ENCODE data around the gene PLEKHA8. TPM values are rescaled to one million over a fixed set of nuclear protein-coding genes. Genes with fewer than 3 reads are reported as not detected.

The PLEKHA8 gene
- total and polyA plus RNA-seq, 10 of the 15 experiments (the other 5 are each of a cell fraction or from before 2014, with no cell fraction given): 1.1 to 13.2 (median 5.7) TPM

DNA sequence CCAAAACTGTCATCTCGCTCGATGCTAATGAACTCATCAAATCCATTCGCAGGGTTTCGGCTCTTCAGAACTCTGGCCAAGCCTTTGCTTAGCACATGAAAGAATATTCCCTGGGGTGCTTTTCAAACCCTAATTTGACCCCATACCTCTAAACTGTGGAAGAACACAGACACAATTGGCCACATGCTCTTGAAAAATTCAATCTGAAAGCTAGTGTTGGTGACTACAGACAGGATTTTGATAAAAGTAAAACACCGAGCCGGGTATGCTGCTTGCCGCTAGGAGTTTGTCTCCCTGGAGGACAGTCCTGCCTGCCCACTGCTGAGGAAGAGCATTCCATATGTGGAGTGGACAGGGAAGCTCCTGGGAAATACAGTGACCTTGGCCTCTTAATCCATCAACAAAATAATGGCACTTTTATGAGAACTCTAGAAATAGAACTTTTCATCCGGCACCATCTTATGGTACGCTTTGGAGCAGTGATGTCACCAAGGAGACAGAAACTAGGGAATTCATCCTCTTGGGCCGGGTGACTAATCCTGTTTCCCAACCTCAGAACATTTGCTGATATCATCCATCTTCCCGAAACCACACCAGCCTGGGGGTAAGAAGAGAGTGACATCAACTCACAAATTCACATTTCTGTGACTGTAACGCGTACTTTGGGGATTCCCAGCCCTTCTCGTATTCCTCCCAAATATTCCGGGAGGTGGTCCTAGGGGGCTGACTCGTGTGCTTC lies 140.8 kb downstream of the PLEKHA8 start (continued):
- TF ChIP-seq EED (IDR thresholded peaks at IDR 0.05; ENCODE audit: low read depth): no peak
- no peak for TF ChIP-seq MEF2B (IDR thresholded peaks at IDR 0.05; ENCODE audit: partially characterized antibody, poor library complexity, severe bottlenecking)
- TF ChIP-seq, protein P1, sequence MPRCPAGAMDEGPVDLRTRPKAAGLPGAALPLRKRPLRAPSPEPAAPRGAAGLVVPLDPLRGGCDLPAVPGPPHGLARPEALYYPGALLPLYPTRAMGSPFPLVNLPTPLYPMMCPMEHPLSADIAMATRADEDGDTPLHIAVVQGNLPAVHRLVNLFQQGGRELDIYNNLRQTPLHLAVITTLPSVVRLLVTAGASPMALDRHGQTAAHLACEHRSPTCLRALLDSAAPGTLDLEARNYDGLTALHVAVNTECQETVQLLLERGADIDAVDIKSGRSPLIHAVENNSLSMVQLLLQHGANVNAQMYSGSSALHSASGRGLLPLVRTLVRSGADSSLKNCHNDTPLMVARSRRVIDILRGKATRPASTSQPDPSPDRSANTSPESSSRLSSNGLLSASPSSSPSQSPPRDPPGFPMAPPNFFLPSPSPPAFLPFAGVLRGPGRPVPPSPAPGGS (IDR thresholded peaks at IDR 0.05; ENCODE audit: borderline replicate concordance, insufficient read depth, low read depth, low read length, poor library complexity, severe bottlenecking): no peak
- TF ChIP-seq CHD2 (IDR thresholded peaks at IDR 0.05; ENCODE audit: borderline replicate concordance, low read depth, low read length): no peak
- no peak for TF ChIP-seq PML (IDR thresholded peaks at IDR 0.05; ENCODE audit: low read length)
- TF ChIP-seq SUPT20H (IDR thresholded peaks at IDR 0.05; ENCODE audit: borderline replicate concordance, control insufficient read depth, low read depth, low read length): no peak

DNA sequence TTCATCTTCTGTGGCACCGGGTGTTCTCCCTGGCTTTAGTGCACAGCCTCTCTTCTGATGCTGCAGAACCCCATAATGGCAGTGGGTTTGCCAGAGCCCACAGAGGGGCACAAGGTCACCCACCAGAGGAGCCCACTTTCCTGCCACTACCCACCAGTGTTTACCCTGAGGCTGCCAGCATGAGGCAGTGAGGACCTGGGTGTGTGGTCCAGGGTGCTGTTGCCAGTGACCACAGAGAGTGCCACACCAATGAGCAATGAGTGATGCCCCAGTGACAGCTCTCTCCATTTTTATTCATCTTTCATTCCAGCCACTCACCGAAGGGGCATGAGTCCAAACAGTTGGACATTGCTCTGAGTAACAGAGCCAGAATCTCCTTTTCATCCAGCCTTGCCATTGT lies 141.4 kb downstream of the PLEKHA8 start:
- SMC1A ChIA-PET (ENCODE audit: uncharacterized antibody, unreplicated experiment): interaction anchor here (0.7 to 9.4 kb wide), 7 partner anchors 9 to 378 kb away, joined by 3 to 74 read pairs (median 5); no protein-coding TSS in a partner anchor
- H3K9me3 ChIP-seq (replicated peaks; ENCODE audit: control insufficient read depth, insufficient read depth, low read length): no peaks in the 10 kb centered on the region
- TF ChIP-seq, protein P2, sequence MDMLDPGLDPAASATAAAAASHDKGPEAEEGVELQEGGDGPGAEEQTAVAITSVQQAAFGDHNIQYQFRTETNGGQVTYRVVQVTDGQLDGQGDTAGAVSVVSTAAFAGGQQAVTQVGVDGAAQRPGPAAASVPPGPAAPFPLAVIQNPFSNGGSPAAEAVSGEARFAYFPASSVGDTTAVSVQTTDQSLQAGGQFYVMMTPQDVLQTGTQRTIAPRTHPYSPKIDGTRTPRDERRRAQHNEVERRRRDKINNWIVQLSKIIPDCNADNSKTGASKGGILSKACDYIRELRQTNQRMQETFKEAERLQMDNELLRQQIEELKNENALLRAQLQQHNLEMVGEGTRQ (IDR thresholded peaks at IDR 0.05; ENCODE audit: borderline replicate concordance, low read depth, low read length): no peak
- TF ChIP-seq, protein P3, sequence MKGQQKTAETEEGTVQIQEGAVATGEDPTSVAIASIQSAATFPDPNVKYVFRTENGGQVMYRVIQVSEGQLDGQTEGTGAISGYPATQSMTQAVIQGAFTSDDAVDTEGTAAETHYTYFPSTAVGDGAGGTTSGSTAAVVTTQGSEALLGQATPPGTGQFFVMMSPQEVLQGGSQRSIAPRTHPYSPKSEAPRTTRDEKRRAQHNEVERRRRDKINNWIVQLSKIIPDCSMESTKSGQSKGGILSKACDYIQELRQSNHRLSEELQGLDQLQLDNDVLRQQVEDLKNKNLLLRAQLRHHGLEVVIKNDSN (IDR thresholded peaks at IDR 0.05; ENCODE audit: borderline replicate concordance, extremely low read length, insufficient read depth, low read depth, low read length): no peak
- TF ChIP-seq IKZF1 (conservative IDR thresholded peaks at IDR 0.05): no peak
- no peak for TF ChIP-seq KLF5 (IDR thresholded peaks at IDR 0.05; ENCODE audit: partially characterized antibody)
- TF ChIP-seq STAT1 (conservative IDR thresholded peaks at IDR 0.05): no peak
- no peak for TF ChIP-seq RBBP5 (conservative IDR thresholded peaks at IDR 0.05)
- no peak for TF ChIP-seq RAD21 (IDR thresholded peaks at IDR 0.05; ENCODE audit: insufficient read depth, low read depth, low read length)
- TF ChIP-seq, protein P4, sequence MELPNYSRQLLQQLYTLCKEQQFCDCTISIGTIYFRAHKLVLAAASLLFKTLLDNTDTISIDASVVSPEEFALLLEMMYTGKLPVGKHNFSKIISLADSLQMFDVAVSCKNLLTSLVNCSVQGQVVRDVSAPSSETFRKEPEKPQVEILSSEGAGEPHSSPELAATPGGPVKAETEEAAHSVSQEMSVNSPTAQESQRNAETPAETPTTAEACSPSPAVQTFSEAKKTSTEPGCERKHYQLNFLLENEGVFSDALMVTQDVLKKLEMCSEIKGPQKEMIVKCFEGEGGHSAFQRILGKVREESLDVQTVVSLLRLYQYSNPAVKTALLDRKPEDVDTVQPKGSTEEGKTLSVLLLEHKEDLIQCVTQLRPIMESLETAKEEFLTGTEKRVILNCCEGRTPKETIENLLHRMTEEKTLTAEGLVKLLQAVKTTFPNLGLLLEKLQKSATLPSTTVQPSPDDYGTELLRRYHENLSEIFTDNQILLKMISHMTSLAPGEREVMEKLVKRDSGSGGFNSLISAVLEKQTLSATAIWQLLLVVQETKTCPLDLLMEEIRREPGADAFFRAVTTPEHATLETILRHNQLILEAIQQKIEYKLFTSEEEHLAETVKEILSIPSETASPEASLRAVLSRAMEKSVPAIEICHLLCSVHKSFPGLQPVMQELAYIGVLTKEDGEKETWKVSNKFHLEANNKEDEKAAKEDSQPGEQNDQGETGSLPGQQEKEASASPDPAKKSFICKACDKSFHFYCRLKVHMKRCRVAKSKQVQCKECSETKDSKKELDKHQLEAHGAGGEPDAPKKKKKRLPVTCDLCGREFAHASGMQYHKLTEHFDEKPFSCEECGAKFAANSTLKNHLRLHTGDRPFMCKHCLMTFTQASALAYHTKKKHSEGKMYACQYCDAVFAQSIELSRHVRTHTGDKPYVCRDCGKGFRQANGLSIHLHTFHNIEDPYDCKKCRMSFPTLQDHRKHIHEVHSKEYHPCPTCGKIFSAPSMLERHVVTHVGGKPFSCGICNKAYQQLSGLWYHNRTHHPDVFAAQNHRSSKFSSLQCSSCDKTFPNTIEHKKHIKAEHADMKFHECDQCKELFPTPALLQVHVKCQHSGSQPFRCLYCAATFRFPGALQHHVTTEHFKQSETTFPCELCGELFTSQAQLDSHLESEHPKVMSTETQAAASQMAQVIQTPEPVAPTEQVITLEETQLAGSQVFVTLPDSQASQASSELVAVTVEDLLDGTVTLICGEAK (IDR thresholded peaks at IDR 0.05; ENCODE audit: borderline replicate concordance): no peak
- no peaks in the 10 kb centered on the region for H4K20me1 ChIP-seq (ENCODE audit: control insufficient read depth, insufficient read depth)
- no peak overlapping the region for H3K4me2 ChIP-seq (ENCODE audit: control insufficient read depth, insufficient read depth)
- H3K4me1 ChIP-seq (ENCODE audit: control insufficient read depth, insufficient read depth, low read length): no peaks in the 10 kb centered on the region; the same call in 1 of the 2 replicates
- no peak for FAIRE-seq
- H2AFZ ChIP-seq (ENCODE audit: control insufficient read depth, low read depth, low read length): no peak overlapping the region
- RAD21 ChIA-PET (ENCODE audit: unreplicated experiment): interaction anchor here (0.9 to 4.4 kb wide), 4 partner anchors 9 to 106 kb away, joined by 3 to 42 read pairs (median 4); no protein-coding TSS in a partner anchor
- no peak for ATAC-seq
- in situ Hi-C loops (cut with MboI): no loop called here
- POLR2A ChIA-PET: no interaction called here
- H3K27ac ChIP-seq (ENCODE audit: control insufficient read depth, insufficient read depth): no peak overlapping the region
- no peak overlapping the region for H3K9ac ChIP-seq (ENCODE audit: control insufficient read depth, insufficient read depth, low read length)
- H3K4me3 ChIP-seq: no peak overlapping the region
- no TSS peak for BruUV-seq (replicated peaks)
- H3K79me2 ChIP-seq (ENCODE audit: control insufficient read depth, insufficient read depth, low read length): no peaks in the 10 kb centered on the region
- H3K36me3 ChIP-seq (ENCODE audit: control insufficient read depth in 2 of 2, insufficient read depth in 2 of 2, low read length in 1 of 2): no peaks in the 10 kb centered on the region
- H3K27me3 ChIP-seq (replicated peaks in 1 of 2; ENCODE audit: control insufficient read depth in 2 of 2, insufficient read depth in 2 of 2, low read length in 1 of 2): no peaks in the 10 kb centered on the region
- intact Hi-C loops (cut with micrococcal nuclease; ENCODE audit: unreplicated experiment): no loop called here
- no peak for DNase-seq (ENCODE audit: low read depth, low spot score)
- CTCF ChIA-PET: interaction anchor here (0.6 to 2.7 kb wide), 6 partner anchors 22 to 184 kb away, joined by 3 to 12 read pairs (median 3); no protein-coding TSS in a partner anchor
- WGBS (ENCODE audit: insufficient coverage, insufficient replicate concordance, low lambda C conversion rate, missing lambda C conversion rate): 25% methylated on average over 2 of the region's 2 CpGs
